HepG2 (cell line): ENCODE measurements around the gene INO80B. TPM values are rescaled to one million over a fixed set of nuclear protein-coding genes. Genes with fewer than 3 reads are reported as not detected.

Source experiments
- ARHGAP35 ChIP-seq: sonication (generic); formaldehyde crosslinking; IDR thresholded peaks from 2 replicates; pipeline ENCODE4 v1.9.0; 2022; ENCODE audit warnings: mild to moderate bottlenecking, inconsistent platforms, moderate library complexity, missing genetic modification reagents, borderline replicate concordance
- ARID2 ChIP-seq: sonication (generic); formaldehyde crosslinking; IDR thresholded peaks from 2 replicates; pipeline ENCODE4 v1.8.1; 2022; ENCODE audit warnings: mild to moderate bottlenecking, missing genetic modification reagents, borderline replicate concordance
- ARNT ChIP-seq: fragments of 450-650 bp; IDR thresholded peaks from 2 replicates; pipeline ENCODE4 v1.6.1; 2017
- ATAD3A ChIP-seq: sonication (generic); formaldehyde crosslinking; IDR thresholded peaks from 2 replicates; pipeline ENCODE4 v1.4.0; 2020; ENCODE audit warnings: missing genetic modification reagents
- CREM ChIP-seq, 2 experiments: sonication (generic) in 1 of 2; formaldehyde crosslinking in 1 of 2; IDR thresholded peaks; 2 replicates each; pipeline versions ENCODE4 v1.4.0 to v1.6.1; 2016 to 2020; ENCODE audit warnings: antibody characterized with exemption in 1 of 2, mild to moderate bottlenecking in 1 of 2, missing genetic modification reagents in 1 of 2
- EEA1 ChIP-seq: sonication (generic); formaldehyde crosslinking; IDR thresholded peaks from 2 replicates; pipeline ENCODE4 v1.5.1; 2020; ENCODE audit warnings: mild to moderate bottlenecking, missing genetic modification reagents, borderline replicate concordance
- FLYWCH1 ChIP-seq: sonication (generic); formaldehyde crosslinking; IDR thresholded peaks from 2 replicates; pipeline ENCODE4 v1.8.1; 2023; ENCODE audit warnings: mild to moderate bottlenecking, missing genetic modification reagents
- HNF4G ChIP-seq, 2 experiments: sonication (generic) in 1 of 2; formaldehyde crosslinking in 1 of 2; IDR thresholded peaks; 2 replicates each; pipeline versions ENCODE4 v1.4.0 to v1.6.1; 2011 to 2020; ENCODE audit warnings: borderline replicate concordance in 2 of 2, low read depth in 2 of 2, mild to moderate bottlenecking in 2 of 2, low read length in 1 of 2, missing genetic modification reagents in 1 of 2, moderate library complexity in 1 of 2
- KDM3A ChIP-seq: IDR thresholded peaks from 2 replicates; pipeline ENCODE4 v1.6.1; 2018; ENCODE audit warnings: low read depth, missing compliant biosample characterization
- MAFG ChIP-seq: sonication (generic); formaldehyde crosslinking; IDR thresholded peaks from 2 replicates; pipeline ENCODE4 v1.5.1; 2020; ENCODE audit warnings: mild to moderate bottlenecking, missing genetic modification reagents
- NFKBIZ ChIP-seq: IDR thresholded peaks from 2 replicates; pipeline ENCODE4 v1.6.1; 2018; ENCODE audit warnings: missing genetic modification reagents, missing compliant biosample characterization
- NR2F2 ChIP-seq: IDR thresholded peaks from 2 replicates; pipeline ENCODE4 v1.6.1; 2012; ENCODE audit warnings: low read depth, inconsistent platforms, borderline replicate concordance
- NR3C1 ChIP-seq: sonication (generic); formaldehyde crosslinking; IDR thresholded peaks from 2 replicates; pipeline ENCODE4 v1.4.0; 2020; ENCODE audit warnings: missing genetic modification reagents
- PAF1 ChIP-seq: IDR thresholded peaks from 2 replicates; pipeline ENCODE4 v1.6.1; 2016; ENCODE audit warnings: missing genetic modification reagents, missing compliant biosample characterization
- PATZ1 ChIP-seq: sonication (generic); formaldehyde crosslinking; IDR thresholded peaks from 2 replicates; pipeline ENCODE4 v1.4.0; 2020; ENCODE audit warnings: missing genetic modification reagents
- PBX3 ChIP-seq: sonication (generic); formaldehyde crosslinking; IDR thresholded peaks from 2 replicates; pipeline ENCODE4 v1.8.1; 2023; ENCODE audit warnings: missing genetic modification reagents, inconsistent platforms, borderline replicate concordance
- PHF21A ChIP-seq: sonication (generic); formaldehyde crosslinking; IDR thresholded peaks from 2 replicates; pipeline ENCODE4 v1.5.0; 2020; ENCODE audit warnings: mild to moderate bottlenecking, missing genetic modification reagents
- RFX1 ChIP-seq: fragments of 450-650 bp; IDR thresholded peaks from 2 replicates; pipeline ENCODE4 v1.6.1; 2017
- RFXANK ChIP-seq: IDR thresholded peaks from 2 replicates; pipeline ENCODE4 v1.6.1; 2016
- ZBTB10 ChIP-seq: sonication (generic); formaldehyde crosslinking; IDR thresholded peaks from 2 replicates; pipeline ENCODE4 v1.4.0; 2020; ENCODE audit warnings: missing genetic modification reagents, borderline replicate concordance
- ZFP1 ChIP-seq: IDR thresholded peaks from 2 replicates; pipeline ENCODE4 v1.6.1; 2016
- ZFX ChIP-seq: sonication (generic); formaldehyde crosslinking; IDR thresholded peaks from 2 replicates; pipeline ENCODE4 v1.4.0; 2020; ENCODE audit warnings: mild to moderate bottlenecking, low read depth, missing genetic modification reagents, moderate library complexity
- ZNF10 ChIP-seq: sonication (generic); formaldehyde crosslinking; IDR thresholded peaks from 2 replicates; pipeline ENCODE4 v1.4.0; 2020; ENCODE audit warnings: mild to moderate bottlenecking, low read depth, missing genetic modification reagents, borderline replicate concordance
- ZNF772 ChIP-seq: sonication (generic); formaldehyde crosslinking; IDR thresholded peaks from 2 replicates; pipeline ENCODE4 v1.5.0; 2020; ENCODE audit warnings: mild to moderate bottlenecking, missing genetic modification reagents
- ZNF792 ChIP-seq: IDR thresholded peaks from 2 replicates; pipeline ENCODE4 v1.6.1; 2016
- ZZZ3 ChIP-seq: sonication (generic); formaldehyde crosslinking; IDR thresholded peaks from 2 replicates; pipeline ENCODE4 v1.4.0; 2020; ENCODE audit warnings: missing genetic modification reagents, mild to moderate bottlenecking, borderline replicate concordance
- polyA plus RNA-seq, 8 experiments: library from polyadenylated mRNA; depleted of rRNA in 3 of 8; stranded (reverse) in 7 of 8; unstranded in 1 of 8; fragments of >200 nt; fragmentation: Illumina TruSeq in 4 of 8; extraction: Trizol in 4 of 8; gene quantifications; 2 replicates each; pipeline versions ENCODE4 v1.2.1 to v1.2.3, GENCODE V29; 2011 to 2016; ENCODE audit warnings: low read depth in 4 of 8, missing spikeins in 1 of 8, mixed read lengths in 1 of 8; ENCODE audit not compliant: insufficient read depth in 1 of 8
- total RNA-seq, 5 experiments: library from RNA; depleted of rRNA; stranded (reverse); fragments of >200 nt; fragmentation: Illumina TruSeq; extraction: Trizol; gene quantifications; 2 replicates each; pipeline ENCODE4 v1.2.3, GENCODE V29; 2016; ENCODE audit warnings: low read depth in 1 of 5

The INO80B gene
- total and polyA plus RNA-seq, 2 of the 13 experiments (the other 11 are each of a cell fraction or from before 2014, with no cell fraction given) = 6.2 to 14.5 TPM

GRCh38 chr2:74454654-74455511 lies at the start of gene INO80B (continued):
- TF ChIP-seq PHF21A (CRISPR knock-in tag) (peak; percentile 70), ZNF772 (CRISPR knock-in tag) (peak; percentile 94), NFKBIZ (CRISPR knock-in tag) (peak; percentile 84), ZFX (CRISPR knock-in tag) (peak; percentile 83), ZZZ3 (CRISPR knock-in tag) (peak; percentile 88), ZNF792 (CRISPR knock-in tag) (peak; percentile 95; the same call in 1 of the 2 replicates), PAF1 (CRISPR knock-in tag) (no peak), PBX3 (no peak), ARID2 (CRISPR knock-in tag) (peak; percentile 95), RFXANK (CRISPR knock-in tag) (peak; percentile 95), NR2F2 (peak; percentile 74; the same call in 1 of the 2 replicates), FLYWCH1 (CRISPR knock-in tag) (no peak), NR3C1 (CRISPR knock-in tag) (no peak), ATAD3A (CRISPR knock-in tag) (no peak), ZNF10 (CRISPR knock-in tag) (no peak), ZFP1 (CRISPR knock-in tag) (peak; percentile 88), RFX1 (peak; percentile 93), ARHGAP35 (CRISPR knock-in tag) (0 out of 2 replicates have a peak, but pooled peaks have one; percentile 68), HNF4G (IDR thresholded peaks at IDR 0.05; ENCODE audit: borderline replicate concordance, low read depth, low read length) (peak; percentile 36; the same call in 1 of the 2 replicates), HNF4G (CRISPR knock-in tag; IDR thresholded peaks at IDR 0.05; ENCODE audit: borderline replicate concordance, low read depth) (peak; percentile 86; the same call in 1 of the 2 replicates), PATZ1 (CRISPR knock-in tag) (peak; percentile 86), ZBTB10 (CRISPR knock-in tag) (no peak), ARNT (no peak), EEA1 (no peak), CREM (IDR thresholded peaks at IDR 0.05) (peak; percentile 98), CREM (CRISPR knock-in tag; IDR thresholded peaks at IDR 0.05) (no peak), MAFG (no peak), KDM3A (CRISPR knock-in tag) (peak; percentile 93)
